Activated CD4-positive, alpha-beta T cell treated with anti-CD3 and anti-CD28 coated beads, Interleukin-2, amount 50 U/mL, for 48 hours (primary cell): Measurements from ENCODE around the gene GANAB.
"Not testable (repeated sequence)": the region's sequence is repeated elsewhere in the genome, so short reads cannot be mapped to it uniquely, and the experiment has no call there.

Source experiments
- DNase-seq, 2 experiments: peaks; one replicate each; pipeline ENCODE4 v3.0.0-alpha.2; 2020

The GANAB gene

DNA sequence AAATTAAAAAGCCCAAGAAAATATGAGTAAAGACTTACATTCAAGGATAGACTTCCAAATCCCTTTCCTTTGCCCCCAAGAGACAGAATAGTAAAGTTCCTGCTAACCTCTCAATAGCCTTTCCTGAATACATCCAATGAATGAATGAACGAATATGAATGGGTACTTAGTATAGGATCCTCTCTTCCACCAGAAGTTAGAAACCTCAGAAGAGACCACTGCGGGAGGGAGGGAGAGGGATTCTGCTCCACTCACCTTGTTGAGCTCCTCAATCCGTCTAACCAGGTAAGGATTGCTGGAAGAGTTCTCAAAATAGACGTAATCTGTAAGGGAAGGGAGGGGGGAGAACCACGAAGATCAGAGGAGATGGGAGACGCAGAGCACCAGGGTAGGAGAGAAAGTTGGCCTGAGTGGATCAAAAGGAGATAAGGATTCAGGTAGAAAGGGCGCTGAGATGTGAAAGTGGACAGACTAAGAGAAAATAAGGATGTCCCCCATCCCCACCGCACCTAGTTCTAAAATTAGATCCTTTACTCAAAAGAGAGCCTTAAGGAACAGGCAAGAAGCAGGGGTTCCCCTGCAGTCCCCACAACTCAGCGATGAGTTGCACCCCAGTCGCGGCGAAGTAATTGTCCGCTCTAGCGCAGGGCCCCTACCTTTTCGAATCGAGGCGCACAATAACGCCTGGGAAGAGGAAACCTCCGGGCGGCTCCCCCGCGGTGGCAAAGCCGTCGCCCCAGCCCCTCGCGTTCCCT is 45.9 kb downstream of the GANAB start:
- no peak for DNase-seq

DNA sequence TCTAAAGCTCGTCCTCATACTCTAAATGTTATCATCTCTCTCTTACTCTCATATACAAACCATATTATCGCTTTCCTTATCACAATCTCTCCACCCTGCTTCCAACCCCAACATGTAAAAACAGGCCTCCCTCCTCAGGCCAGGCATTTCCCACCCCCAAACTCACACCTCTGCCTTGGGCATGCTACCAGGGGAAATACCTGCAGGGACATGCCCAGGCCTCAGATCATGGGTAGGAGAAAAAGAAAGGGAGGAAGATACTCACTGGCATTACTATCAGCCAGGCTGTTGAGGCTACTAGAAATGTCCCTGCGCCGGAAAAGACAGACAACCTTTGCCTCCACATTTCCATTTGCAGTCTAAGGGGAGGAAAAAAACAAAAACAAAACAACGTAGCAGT is 46.5 kb downstream of the GANAB start:
- peak in 1 of 2 experiments; percentile 46 for DNase-seq

DNA sequence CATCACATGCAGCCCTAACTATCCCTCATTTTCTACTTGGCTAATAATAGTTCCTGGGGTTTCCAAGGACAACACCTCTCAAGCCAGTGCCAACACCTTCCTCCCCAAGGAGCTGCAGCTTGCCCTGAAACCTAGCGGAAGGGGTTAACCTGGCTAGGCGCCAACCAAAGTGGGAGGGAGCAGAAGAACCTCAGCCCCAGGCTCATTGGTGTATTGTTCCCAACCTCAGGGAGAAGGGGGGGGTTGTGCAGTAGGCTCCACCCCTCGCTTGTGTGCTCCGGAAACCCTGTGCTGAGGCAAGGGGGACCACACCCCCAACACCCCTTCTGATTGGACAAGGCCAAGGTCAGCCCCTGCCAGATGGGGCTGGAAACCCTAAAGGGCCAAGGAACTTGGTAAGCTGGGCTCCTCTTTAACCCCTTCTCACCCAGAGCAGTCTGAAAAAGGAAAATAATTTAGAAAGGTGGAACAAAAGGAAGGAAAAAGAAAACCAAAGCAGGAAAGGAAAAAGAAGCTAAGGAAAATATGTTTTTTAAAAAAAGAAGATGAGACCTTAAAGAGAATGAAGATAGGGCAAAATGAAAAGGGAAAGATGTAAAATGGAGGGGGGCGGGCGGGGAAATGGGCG is 47.2 kb downstream of the GANAB start:
- peak; percentile 97 to 98 for DNase-seq

DNA sequence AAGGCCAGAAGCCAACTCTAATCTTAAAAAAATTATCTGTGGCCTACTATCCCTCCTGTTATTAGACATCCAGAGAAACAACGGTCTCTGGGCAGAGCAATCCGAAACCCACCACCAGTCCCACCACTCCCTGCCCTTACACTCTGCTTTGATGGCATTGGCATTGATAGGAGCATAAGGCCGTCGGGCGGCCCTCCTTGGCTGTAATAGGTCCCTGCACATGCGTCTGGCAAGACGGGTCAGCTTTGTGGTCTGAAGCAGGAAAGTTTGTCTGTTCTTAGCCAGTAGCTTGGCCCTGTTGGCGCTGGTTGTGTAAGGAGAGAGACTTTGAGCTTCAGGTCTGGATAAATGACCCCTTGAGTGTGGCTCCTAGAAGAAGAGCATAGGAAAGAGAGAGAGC is 51.3 kb downstream of the GANAB start:
- no peak for DNase-seq

DNA sequence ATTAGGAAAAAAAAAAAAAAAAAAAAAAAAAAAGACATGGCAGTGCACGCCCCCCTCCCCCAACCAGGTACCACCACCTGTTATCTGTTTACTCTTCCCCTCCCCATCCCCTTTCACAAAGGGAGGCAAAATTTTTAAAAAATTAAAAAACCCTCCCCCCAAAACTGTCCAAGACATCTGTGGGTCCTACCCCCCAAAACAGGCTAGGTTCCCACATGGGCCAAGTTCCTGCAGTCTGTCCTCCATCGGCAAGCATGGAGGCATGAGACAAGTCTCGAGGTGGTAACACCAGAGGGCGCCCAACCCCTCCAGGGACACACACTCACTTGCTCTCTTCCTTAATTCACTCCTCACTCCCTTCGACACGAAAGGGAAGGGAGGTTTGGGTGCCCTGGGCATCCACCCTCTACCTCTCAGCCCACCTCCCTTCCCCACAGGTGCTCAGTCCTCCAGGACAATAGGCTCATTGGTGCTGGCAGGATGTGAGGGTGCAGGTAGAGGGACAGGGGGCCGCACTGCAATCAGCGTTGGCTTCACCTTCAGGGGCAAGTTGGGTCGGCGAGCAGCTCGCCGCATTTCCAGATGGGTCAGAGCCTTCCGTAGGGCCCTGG is 52.9 kb downstream of the GANAB start:
- peak; percentile 82 to 87 for DNase-seq

DNA sequence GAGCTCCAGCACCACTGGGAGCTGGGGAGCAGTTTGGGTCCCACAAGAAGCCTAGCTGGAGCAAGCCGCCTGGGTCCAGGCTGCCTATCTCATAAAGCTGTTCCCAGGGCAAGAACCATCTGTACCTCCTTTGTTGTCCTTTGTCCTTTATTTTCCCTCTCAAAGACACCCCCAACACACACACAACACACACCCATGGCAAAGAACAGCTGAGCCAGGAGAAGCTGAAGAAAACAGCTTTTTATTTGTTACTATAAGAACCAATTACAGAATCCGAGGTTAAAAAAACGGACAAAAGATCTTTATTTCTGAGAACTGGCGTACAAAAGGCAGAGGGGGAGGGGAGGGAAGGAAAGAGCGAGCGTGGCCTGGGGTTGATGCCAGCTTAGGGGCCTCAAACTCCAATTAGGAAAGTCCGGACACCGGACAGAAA is 53.4 kb downstream of the GANAB start:
- DNase-seq = no peak

DNA sequence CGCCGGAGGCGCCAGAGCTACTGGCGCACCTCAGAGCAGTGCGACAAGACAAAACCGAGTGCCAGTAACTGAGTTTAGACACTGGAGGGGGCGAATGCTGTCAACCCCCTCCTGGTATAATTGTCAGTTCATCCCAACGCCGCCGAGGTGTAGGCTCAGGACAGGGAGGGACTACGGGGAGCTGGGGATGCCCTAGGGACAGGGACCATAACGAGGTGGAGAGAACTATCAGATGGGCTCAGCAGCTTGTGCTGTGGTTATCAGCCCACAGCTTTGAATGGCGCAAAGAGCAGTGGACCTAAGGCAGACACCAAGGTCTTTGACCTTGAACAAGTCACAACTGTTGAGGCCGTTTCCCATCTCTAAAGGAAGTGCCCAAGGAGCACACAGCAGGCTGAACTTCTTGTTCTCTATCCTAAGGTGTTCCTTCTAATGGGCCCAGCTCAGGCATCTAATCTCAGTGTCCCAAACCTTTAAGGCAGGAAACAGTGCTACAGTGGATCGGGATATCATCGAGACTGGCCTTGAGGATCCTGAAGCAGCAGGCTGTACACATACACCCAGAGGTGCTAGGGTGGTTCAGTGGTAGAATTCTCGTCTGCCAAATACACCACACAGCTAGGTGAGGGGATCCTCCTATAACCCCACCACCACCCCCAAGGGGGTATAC is 54.1 kb downstream of the GANAB start:
- DNase-seq = no peak

DNA sequence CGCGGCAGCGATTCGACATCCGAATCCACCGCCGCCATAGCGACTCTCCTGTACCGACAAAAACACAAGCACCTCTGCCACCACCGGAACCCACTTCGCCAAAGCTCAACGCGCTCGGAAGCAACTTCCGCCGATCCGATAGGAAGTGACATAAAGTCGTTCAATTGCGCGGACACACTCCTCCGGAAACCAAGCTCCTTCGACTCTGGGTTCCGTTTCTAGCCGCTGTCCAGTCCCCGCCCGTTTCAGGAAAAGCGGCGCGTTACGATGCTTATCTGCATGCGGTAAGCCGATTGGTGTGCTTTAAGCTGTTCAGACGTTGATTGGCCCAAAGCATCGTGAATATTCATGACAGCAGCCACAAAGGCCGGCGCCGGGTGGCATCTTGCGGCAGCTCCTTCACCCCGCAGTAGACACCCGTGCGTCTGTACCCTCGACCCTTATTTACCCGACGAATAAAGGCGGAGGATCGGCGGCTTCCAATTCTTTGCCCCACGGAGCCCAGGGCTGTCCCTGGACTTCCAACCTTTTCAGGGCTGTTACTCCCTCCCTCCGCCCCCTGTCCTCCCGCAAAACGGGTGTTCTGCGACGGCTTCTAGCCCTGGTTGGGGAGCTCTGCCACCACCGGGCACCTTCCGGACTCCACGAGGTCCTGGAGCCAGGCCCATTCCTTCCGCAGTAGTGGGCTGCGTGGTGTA is 54.8 kb downstream of the GANAB start, which contains the start of gene TUT1:
Gene TUT1 (minus strand): TSS at position 76 of the 698 bp plus-strand sequence. CDS start 38 bp downstream, at position 38.
- peak; percentile 95 to 96 for DNase-seq

DNA sequence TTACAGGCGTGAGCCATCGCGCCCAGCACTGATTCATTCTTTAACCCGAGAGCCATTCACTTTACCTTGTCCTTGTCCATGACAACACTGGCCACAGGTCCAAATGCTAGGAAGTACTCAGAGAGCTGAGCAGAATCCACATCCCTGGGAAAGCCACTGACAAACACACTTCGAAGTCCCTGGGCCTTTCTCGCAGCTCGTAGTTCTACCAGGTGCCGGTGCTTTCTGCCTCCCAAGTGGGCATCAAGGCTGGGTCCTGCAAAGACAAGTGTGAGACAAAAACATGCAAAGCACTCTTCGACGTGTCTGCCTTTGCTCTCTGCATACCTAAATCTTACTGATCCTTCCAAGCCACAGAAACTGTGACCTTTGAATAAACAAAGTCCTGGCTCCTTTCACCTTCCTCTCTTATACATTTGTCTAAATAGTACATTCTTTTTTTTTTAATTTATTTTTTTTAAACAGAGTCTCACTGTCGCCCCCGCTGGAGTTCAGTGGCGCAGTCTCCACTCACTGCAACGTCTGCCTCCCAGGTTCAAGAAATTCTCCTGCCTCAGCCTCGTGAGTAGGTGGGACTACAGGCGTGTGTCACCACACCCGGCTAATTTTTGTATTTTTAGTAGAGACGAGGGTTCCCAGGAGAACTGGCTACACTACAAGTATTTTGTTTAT is 57.3 kb downstream of the GANAB start:
- DNase-seq = peak in 1 of 2 experiments; percentile 39

DNA sequence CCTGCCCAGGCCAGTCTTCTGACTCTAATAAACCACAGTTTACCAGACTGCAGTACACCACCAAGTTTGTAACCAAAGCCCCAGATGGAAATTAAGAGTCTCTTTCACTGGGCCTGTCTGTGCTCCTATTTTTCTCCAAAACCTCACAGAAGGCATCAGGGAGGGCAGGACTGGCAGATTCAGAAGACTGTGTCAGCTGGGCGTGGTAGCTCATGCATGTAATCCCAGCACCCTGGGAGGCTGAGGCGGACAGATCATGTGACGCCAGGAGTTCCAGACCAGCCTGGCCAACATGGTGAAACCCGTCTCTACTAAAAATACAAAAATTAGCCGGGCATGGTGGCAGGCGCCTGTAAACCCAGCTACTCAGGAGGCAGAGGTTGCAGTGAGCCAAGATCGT is 61.1 kb downstream of the GANAB start:
- DNase-seq = not testable (repeated sequence)

DNA sequence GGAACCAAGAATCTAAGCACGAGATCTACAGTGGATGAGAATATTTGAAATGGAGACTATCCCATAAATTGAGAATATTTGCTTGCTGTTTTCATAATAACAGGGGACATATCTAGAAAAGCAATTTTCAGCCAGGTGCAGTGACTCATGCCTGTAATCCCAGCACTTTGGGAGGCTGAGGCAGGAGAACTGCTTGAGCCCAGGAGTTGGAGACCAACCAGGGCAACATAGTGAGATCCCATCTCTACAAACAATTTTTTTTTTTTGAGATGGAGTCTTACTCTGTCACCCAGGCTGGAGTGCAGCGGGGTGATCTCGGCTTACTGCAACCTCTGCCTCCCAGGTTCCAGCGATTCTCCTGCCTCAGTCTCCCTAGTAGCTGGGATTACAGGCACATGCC is 64.7 kb downstream of the GANAB start:
- DNase-seq = not testable (repeated sequence)

DNA sequence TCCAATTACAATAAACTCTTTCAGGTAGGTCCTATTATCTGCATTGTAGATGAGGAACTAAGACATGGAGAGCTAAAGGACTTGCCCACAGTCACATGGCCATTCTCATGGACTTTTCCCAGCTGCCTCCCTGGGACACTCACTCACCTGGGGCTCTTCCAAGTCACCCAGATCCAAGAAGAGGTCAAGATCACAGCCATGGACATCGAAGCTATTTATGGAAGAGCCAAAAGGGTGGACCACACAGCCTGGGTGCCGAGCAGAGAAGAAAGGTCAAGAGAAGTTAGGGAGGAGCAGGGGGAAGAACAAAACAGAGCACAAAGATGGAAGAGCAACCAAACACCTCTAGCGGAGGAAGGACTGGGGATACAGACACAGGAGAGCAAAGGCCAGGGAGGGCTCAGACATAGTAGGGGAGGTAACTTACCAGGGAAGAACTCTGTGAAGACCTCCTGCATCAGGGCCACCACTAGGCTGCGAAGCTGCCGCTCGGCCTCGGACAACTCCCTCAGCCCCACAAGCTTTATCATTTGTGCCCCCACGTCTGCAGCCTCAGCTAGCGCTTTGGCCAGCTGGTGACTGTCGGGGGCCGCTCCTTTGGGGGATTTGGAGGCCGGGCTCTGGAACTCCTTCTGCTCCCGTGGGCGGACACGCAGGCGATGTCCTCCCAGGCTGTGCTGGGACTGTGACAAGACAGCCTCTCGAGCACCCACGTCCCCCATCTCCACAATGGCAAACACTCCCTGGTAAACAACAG is 65.3 kb downstream of the GANAB start:
- DNase-seq = no peak

DNA sequence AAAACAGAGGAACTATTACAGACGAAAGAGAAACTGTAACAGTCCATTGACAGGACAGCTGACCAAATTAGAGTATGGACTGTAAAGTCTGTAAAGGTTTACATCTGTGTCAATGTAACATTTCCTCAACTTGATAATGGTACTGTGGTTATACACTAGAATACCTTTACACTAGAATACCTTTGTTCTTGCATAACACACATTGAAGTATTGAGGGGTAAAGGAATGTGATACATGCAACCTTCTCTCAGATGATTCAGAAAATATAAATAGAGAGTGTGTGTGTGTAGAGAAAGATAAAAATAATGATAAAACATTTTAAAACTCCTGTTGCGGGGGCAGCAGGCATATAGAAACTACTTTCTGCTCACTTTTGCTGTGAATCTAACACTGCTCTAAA is 67.2 kb downstream of the GANAB start:
- no peak for DNase-seq

DNA sequence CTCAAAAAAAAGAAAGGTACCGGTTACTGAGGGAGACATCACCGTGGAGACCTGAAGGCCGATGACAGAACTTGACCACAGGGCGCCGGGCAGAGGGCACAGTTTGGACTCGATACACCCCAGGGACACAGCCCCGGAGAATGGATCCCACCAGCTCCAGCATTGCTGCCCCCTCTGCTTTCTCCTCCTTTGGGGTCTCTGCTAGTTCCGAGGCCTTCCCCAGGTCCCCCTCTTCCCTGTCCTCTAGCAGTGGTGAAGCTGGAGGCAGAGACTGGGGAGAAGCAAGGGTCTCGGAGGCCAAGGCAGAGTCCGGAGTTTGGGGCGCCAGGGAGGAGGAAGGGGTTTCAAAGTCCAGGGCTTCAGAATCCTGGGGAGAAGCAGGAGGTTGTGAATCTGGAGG is 67.9 kb downstream of the GANAB start:
- DNase-seq = no peak

DNA sequence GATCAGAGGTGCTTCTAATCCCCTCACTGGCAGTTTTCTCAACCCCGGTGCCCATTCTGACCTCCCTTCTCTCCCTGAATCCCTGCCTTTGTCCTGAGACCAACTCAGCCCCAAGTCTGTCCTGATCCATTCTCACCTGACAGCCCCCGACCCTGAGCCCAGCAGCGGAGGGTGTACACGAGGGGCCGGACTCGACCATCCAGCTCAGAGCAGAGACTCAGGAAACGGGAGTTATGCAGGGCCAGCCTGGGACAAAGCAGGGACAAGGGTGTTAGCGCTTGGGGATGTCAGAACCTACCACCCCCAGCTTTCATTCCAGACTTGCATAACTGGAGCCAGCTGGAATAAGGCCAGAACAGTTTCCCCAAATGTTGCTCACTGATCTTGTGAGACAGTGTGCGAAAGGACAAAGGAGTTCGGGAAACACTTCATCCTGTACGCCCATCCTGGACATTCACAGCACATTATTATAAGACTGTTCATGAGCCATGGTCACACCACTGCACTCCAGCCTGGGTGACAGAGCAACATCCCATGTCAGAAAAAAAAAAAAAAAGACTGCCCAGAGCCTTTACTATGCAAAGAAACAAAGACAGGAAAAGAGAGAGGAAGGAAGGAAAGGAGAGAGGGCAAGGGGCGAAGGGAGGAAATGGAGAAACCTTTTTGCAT is 69.2 kb downstream of the GANAB start:
- DNase-seq = no peak

DNA sequence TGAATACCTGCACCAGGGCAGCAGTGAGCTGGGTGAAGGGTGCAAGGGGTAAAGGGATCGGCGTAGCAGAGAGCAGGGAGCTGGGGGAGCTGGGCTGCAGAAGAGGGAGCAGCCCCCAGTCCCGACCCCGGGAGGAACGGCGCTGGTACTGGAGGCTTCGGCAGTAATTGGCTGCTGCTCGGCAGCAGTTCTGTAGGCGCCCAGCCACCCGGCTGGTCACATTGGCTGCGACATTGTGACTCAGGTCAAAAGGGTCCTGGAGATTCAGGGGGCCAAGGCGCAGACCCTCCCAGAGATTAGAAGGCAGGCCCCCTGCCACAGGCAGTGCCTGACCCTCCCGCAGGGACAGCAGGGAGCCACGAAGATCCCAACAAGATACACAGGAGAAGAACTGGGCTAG is 70.6 kb downstream of the GANAB start:
- no peak for DNase-seq

DNA sequence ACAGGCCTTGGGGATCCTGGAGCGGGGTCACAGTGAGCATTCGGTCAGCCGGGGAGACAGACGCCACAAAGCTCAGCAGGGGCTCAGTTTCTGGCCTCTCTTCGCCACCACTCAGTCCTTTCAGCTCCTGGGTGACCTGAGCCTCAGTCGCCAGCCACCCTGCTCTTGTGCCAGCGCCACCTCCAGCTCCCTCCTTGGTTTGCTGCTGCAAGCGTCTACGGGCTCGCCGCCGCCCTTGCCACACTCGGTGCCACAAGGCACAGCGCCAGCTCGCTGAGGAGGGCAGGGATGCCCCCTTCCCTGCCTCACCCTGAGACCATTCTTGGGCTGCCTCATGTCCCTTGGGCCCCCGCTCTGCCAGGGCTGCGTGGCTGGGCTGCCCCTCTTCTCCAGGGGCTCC is 71.3 kb downstream of the GANAB start:
- no peak for DNase-seq
